IMR-90 (cell line): ENCODE data around the gene FAM83G. TPM values are rescaled to one million over a fixed set of nuclear protein-coding genes. Genes with fewer than 3 reads are reported as not detected.

Experiments used
- ATAC-seq: fragments of 200-7000 bp; cut with Tn5 transposase; 2 replicates; pipeline ENCODE4 v1.9.1; 2020; ENCODE audit warnings: low read depth, mild to moderate bottlenecking, moderate library complexity
- BruUV-seq: library from RNA; stranded (reverse); fragments of 400-500 nt; replicated peaks from 2 replicates; lab custom pipeline; 2021; lab: Mats Ljungman, UMichigan
- CTCF ChIA-PET: fragments of 300-600 bp; formaldehyde crosslinking; extraction: SDS; loops from one replicate; lab custom pipeline; 2021; ENCODE audit warnings: antibody characterized with exemption; lab: Yijun Ruan, JAX
- POLR2A ChIA-PET: fragments of 300-600 bp; sonication (Branson Sonifier 250); formaldehyde crosslinking; loops from one replicate; lab custom pipeline; 2022; ENCODE audit warnings: antibody characterized with exemption; ENCODE audit not compliant: unreplicated experiment; lab: Charles Lee
- DNase-seq: peaks from one replicate; pipeline ENCODE4 v3.0.0; 2013
- H2AFZ ChIP-seq: replicated peaks from 2 replicates; pipeline ENCODE3; 2013; ENCODE audit warnings: low read length, mild to moderate bottlenecking; ENCODE audit not compliant: poor library complexity
- H2AK5ac ChIP-seq: 2 replicates; pipeline ENCODE4 v1.6.1; 2013; ENCODE audit warnings: low read depth, low read length, inconsistent platforms
- H2AK9ac ChIP-seq: replicated peaks from 2 replicates; pipeline ENCODE3; 2013; ENCODE audit warnings: mild to moderate bottlenecking, low read depth, low read length, moderate library complexity; ENCODE audit not compliant: poor library complexity
- H2BK120ac ChIP-seq: 2 replicates; pipeline ENCODE4 v1.6.1; 2013; ENCODE audit warnings: low read depth, low read length, inconsistent platforms
- H2BK15ac ChIP-seq: 3 replicates; pipeline ENCODE4 v1.6.1; 2013; ENCODE audit warnings: low read depth, low read length, inconsistent platforms
- H2BK20ac ChIP-seq: 2 replicates; pipeline ENCODE4 v1.6.1; 2013; ENCODE audit warnings: low read depth, mild to moderate bottlenecking, inconsistent platforms, low read length, moderate library complexity
- H2BK5ac ChIP-seq: 2 replicates; pipeline ENCODE4 v1.6.1; 2013; ENCODE audit warnings: mild to moderate bottlenecking, low read depth, low read length, inconsistent platforms; ENCODE audit not compliant: poor library complexity, severe bottlenecking
- H3K14ac ChIP-seq: replicated peaks from 2 replicates; pipeline ENCODE4 v1.6.1; 2013; ENCODE audit warnings: low read depth, low read length, inconsistent platforms
- H3K18ac ChIP-seq: 2 replicates; pipeline ENCODE4 v1.6.1; 2013; ENCODE audit warnings: low read depth, low read length, control low read depth
- H3K23ac ChIP-seq: 2 replicates; pipeline ENCODE4 v1.6.1; 2013; ENCODE audit warnings: low read depth, low read length, inconsistent platforms
- H3K27ac ChIP-seq: 2 replicates; pipeline ENCODE4 v1.5.1; 2013; ENCODE audit warnings: mild to moderate bottlenecking, control low read depth, low read length; ENCODE audit not compliant: insufficient read depth
- H3K27me3 ChIP-seq: 2 replicates; pipeline ENCODE4 v1.6.1; 2013; ENCODE audit warnings: low read length; ENCODE audit not compliant: control insufficient read depth, insufficient read depth
- H3K36me3 ChIP-seq: 2 replicates; pipeline ENCODE4 v1.6.1; 2013; ENCODE audit warnings: low read length, mixed read lengths; ENCODE audit not compliant: control insufficient read depth, insufficient read depth
- H3K4ac ChIP-seq: 2 replicates; pipeline ENCODE4 v1.6.1; 2013; ENCODE audit warnings: low read depth, low read length, inconsistent platforms
- H3K4me1 ChIP-seq: 2 replicates; pipeline ENCODE4 v1.6.1; 2013; ENCODE audit warnings: low read length, mixed read lengths; ENCODE audit not compliant: control insufficient read depth, insufficient read depth
- H3K4me2 ChIP-seq: 2 replicates; pipeline ENCODE4 v1.6.1; 2013; ENCODE audit warnings: low read depth, mild to moderate bottlenecking, control low read depth, low read length, moderate library complexity
- H3K4me3 ChIP-seq: 2 replicates; pipeline ENCODE4 v1.5.1; 2013; ENCODE audit warnings: low read depth, mild to moderate bottlenecking, control low read depth, low read length, moderate library complexity; ENCODE audit not compliant: insufficient read depth
- H3K56ac ChIP-seq: 2 replicates; pipeline ENCODE4 v1.6.1; 2013; ENCODE audit warnings: low read length, inconsistent platforms; ENCODE audit not compliant: insufficient read depth; ENCODE audit errors: extremely low read depth
- H3K79me1 ChIP-seq, 2 experiments: 2 replicates each; pipeline ENCODE4 v1.6.1; 2013; ENCODE audit warnings: low read length in 2 of 2, inconsistent platforms in 1 of 2, low read depth in 1 of 2
- H3K9ac ChIP-seq: 2 replicates; pipeline ENCODE4 v1.6.1; 2013; ENCODE audit warnings: low read depth, low read length, control low read depth
- H3K9me1 ChIP-seq: 2 replicates; pipeline ENCODE4 v1.6.1; 2013; ENCODE audit warnings: low read length, inconsistent platforms; ENCODE audit not compliant: insufficient read depth
- H3K9me3 ChIP-seq: 2 replicates; pipeline ENCODE4 v1.6.1; 2013; ENCODE audit warnings: low read length; ENCODE audit not compliant: control insufficient read depth, insufficient read depth
- H4K20me1 ChIP-seq: 2 replicates; pipeline ENCODE4 v1.6.1; 2013; ENCODE audit warnings: low read length, inconsistent platforms; ENCODE audit not compliant: insufficient read depth
- H4K5ac ChIP-seq: 2 replicates; pipeline ENCODE4 v1.6.1; 2013; ENCODE audit warnings: mild to moderate bottlenecking, low read depth, low read length, control low read depth
- H4K8ac ChIP-seq, 2 experiments: 2 replicates each; pipeline ENCODE4 v1.6.1; 2013; ENCODE audit warnings: low read depth in 2 of 2, low read length in 2 of 2, control low read depth in 1 of 2, inconsistent platforms in 1 of 2
- H4K91ac ChIP-seq: 2 replicates; pipeline ENCODE4 v1.6.1; 2013; ENCODE audit warnings: low read depth, low read length, inconsistent platforms; ENCODE audit not compliant: insufficient read depth
- BHLHE40 ChIP-seq: fragments of 150-350 bp; IDR thresholded peaks from 2 replicates; pipeline ENCODE4 v1.6.1; 2016; ENCODE audit warnings: mild to moderate bottlenecking, low read depth, low read length
- CEBPB ChIP-seq: IDR thresholded peaks from 2 replicates; pipeline ENCODE4 v1.6.1; 2012; ENCODE audit warnings: low read depth, low read length, improper control_type of control experiment
- CHD1 ChIP-seq: IDR thresholded peaks from 2 replicates; pipeline ENCODE4 v1.6.1; 2012; ENCODE audit warnings: low read depth, low read length, improper control_type of control experiment
- CTCF ChIP-seq: conservative IDR thresholded peaks from 2 replicates; pipeline ENCODE4 v1.5.1; 2012; ENCODE audit warnings: mild to moderate bottlenecking, low read depth, low read length, improper control_type of control experiment
- ELK1 ChIP-seq: fragments of 150-350 bp; IDR thresholded peaks from 2 replicates; pipeline ENCODE4 v1.6.1; 2016; ENCODE audit warnings: low read depth, mild to moderate bottlenecking, low read length, moderate library complexity, borderline replicate concordance
- FOS ChIP-seq: fragments of 150-350 bp; IDR thresholded peaks from 2 replicates; pipeline ENCODE4 v1.6.1; 2016; ENCODE audit warnings: low read depth, low read length
- MAFK ChIP-seq: IDR thresholded peaks from 2 replicates; pipeline ENCODE4 v1.6.1; 2012; ENCODE audit warnings: low read depth, low read length, improper control_type of control experiment
- MAZ ChIP-seq: IDR thresholded peaks from 2 replicates; pipeline ENCODE4 v1.6.1; 2012; ENCODE audit warnings: low read depth, mild to moderate bottlenecking, low read length, improper control_type of control experiment, moderate library complexity, borderline replicate concordance
- MXI1 ChIP-seq: IDR thresholded peaks from 2 replicates; pipeline ENCODE4 v1.6.1; 2012; ENCODE audit warnings: low read depth, mild to moderate bottlenecking, low read length, moderate library complexity, borderline replicate concordance
- NFE2L2 ChIP-seq: fragments of 150-350 bp; IDR thresholded peaks from 2 replicates; pipeline ENCODE4 v1.6.1; 2016; ENCODE audit warnings: low read depth, mild to moderate bottlenecking, low read length
- POLR2A ChIP-seq: IDR thresholded peaks from 2 replicates; pipeline ENCODE4 v1.6.1; 2012; ENCODE audit warnings: mild to moderate bottlenecking, low read depth, low read length
- RAD21 ChIP-seq: IDR thresholded peaks from 2 replicates; pipeline ENCODE4 v1.6.1; 2012; ENCODE audit warnings: low read length, improper control_type of control experiment
- RCOR1 ChIP-seq: IDR thresholded peaks from 2 replicates; pipeline ENCODE4 v1.6.1; 2012; ENCODE audit warnings: mild to moderate bottlenecking, low read length, improper control_type of control experiment; ENCODE audit not compliant: insufficient replicate concordance
- RFX5 ChIP-seq: IDR thresholded peaks from 2 replicates; pipeline ENCODE4 v1.8.0; 2012; ENCODE audit warnings: low read depth, mild to moderate bottlenecking, low read length, moderate library complexity
- SMC3 ChIP-seq: fragments of 150-350 bp; IDR thresholded peaks from 2 replicates; pipeline ENCODE4 v1.6.1; 2016; ENCODE audit warnings: low read depth, mild to moderate bottlenecking, antibody characterized with exemption, low read length, moderate library complexity
- WGBS, 2 experiments: methylation state at CpG; one replicate each; pipeline versions ENCODE4 v1.1.5 to v1.1.7; 2013; ENCODE audit warnings: missing lambda C conversion rate in 2 of 2; ENCODE audit not compliant: insufficient read length in 1 of 2; ENCODE audit errors: extremely low coverage in 2 of 2; 5-methylcytosine and 5-hydroxymethylcytosine counted together
- dilution Hi-C: fragments of 300-500 bp; cut with HindIII; formaldehyde crosslinking; loops from one replicate; pipeline ENCODE4 v1.14.3; 2018; ENCODE audit warnings: low sequenced_read_pairs; ENCODE audit not compliant: unreplicated experiment
- in situ Hi-C: fragments of 300-500 bp; cut with MboI; formaldehyde crosslinking; loops from 3 replicates; pipeline ENCODE4 v1.14.3; 2019; ENCODE audit warnings: low sequenced_read_pairs, inconsistent platforms, mixed read lengths
- intact Hi-C: fragments of 100-400 bp; cut with micrococcal nuclease; formaldehyde crosslinking; loops from 2 replicates; pipeline ENCODE4 v1.10.0; 2022
- polyA plus RNA-seq, 3 experiments: library from polyadenylated mRNA; depleted of rRNA; stranded (reverse); fragments of >200 nt; gene quantifications; 2 replicates each; pipeline ENCODE4 v1.2.3, GENCODE V29; 2012; ENCODE audit warnings: low replicate concordance in 1 of 3
- total RNA-seq: library from RNA; depleted of rRNA; stranded (reverse); fragments of >200 nt; gene quantifications from 2 replicates; pipeline ENCODE4 v1.2.3, GENCODE V29; 2012
- TF ChIP-seq, protein P1 (sequence below): fragments of 150-350 bp; IDR thresholded peaks from 2 replicates; pipeline ENCODE4 v1.6.1; 2017; ENCODE audit warnings: mild to moderate bottlenecking, antibody characterized with exemption, low read length, low read depth

The FAM83G gene
- total and polyA plus RNA-seq, 2 of the 4 experiments (the other 2 are of a cell fraction) = 9.5 to 12.6 TPM

DNA sequence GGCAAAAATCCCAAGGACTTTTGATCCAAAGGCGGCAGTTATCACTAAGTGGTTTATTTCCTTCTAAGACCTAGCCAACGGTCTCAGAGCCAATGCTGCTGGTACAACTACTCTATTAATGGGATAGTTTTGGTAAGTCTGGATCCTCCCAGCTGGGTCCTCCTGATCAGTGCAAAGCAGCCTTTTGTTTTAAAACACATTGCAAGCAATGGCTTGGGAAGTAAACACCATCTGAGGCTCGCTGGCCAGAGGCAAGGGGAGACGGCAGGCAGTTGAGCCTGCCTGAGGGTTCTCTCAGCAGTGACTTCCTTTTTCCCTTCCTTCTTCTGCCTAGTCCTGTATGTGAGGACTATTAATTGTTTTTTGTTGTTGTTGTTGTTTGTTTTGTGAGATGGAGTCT lies 54.2 kb downstream of the FAM83G start:
- H3K9me1 ChIP-seq = no peaks in the 10 kb centered on the region
- no peaks in the 10 kb centered on the region for H4K20me1 ChIP-seq
- H2AFZ ChIP-seq = no peak overlapping the region
- H2AK5ac ChIP-seq = no peak overlapping the region
- H2AK9ac ChIP-seq = no peak overlapping the region
- H3K79me1 ChIP-seq = no peaks in the 10 kb centered on the region
- no peak for TF ChIP-seq FOS
- no peak for TF ChIP-seq RCOR1
- TF ChIP-seq MAZ = no peak
- TF ChIP-seq NFE2L2 = no peak
- TF ChIP-seq CTCF = no peak
- TF ChIP-seq RAD21 = no peak
- TF ChIP-seq RFX5 = no peak
- no peak for TF ChIP-seq CHD1
- no peak for TF ChIP-seq CEBPB
- no peak for TF ChIP-seq ELK1
- no peak for TF ChIP-seq MAFK
- TF ChIP-seq SMC3 = no peak
- TF ChIP-seq MXI1 = no peak
- TF ChIP-seq BHLHE40 = no peak
- TF ChIP-seq, protein P1, sequence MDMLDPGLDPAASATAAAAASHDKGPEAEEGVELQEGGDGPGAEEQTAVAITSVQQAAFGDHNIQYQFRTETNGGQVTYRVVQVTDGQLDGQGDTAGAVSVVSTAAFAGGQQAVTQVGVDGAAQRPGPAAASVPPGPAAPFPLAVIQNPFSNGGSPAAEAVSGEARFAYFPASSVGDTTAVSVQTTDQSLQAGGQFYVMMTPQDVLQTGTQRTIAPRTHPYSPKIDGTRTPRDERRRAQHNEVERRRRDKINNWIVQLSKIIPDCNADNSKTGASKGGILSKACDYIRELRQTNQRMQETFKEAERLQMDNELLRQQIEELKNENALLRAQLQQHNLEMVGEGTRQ = no peak
- no peak for TF ChIP-seq POLR2A
- no peak overlapping the region for H3K4ac ChIP-seq
- H3K36me3 ChIP-seq = no peaks in the 10 kb centered on the region
- no TSS peak for BruUV-seq
- DNase-seq = no peak
- H4K8ac ChIP-seq = no peak overlapping the region
- H3K27me3 ChIP-seq = peaks cover 42% of the 10 kb centered on the region
- dilution Hi-C loops (no loop called here), in situ Hi-C loops (no loop called here), intact Hi-C loops (no loop called here)
- CTCF ChIA-PET = no interaction called here
- no peak overlapping the region for H3K4me2 ChIP-seq
- no peak overlapping the region for H2BK20ac ChIP-seq
- no CpG with 5 or more reads among the region's 4 CpGs for WGBS, 2 experiments
- H3K18ac ChIP-seq = no peak overlapping the region
- no peak for ATAC-seq
- H3K4me3 ChIP-seq = no peak overlapping the region
- no peak overlapping the region for H3K27ac ChIP-seq
- H2BK5ac ChIP-seq = no peak overlapping the region
- H3K9ac ChIP-seq = no peak overlapping the region
- peaks cover 5% of the 10 kb centered on the region; the same call in 1 of the 2 replicates for H3K4me1 ChIP-seq
- no peak overlapping the region for H4K5ac ChIP-seq
- H4K91ac ChIP-seq = no peak overlapping the region
- no peak overlapping the region for H2BK15ac ChIP-seq
- H3K23ac ChIP-seq = no peak overlapping the region
- H2BK120ac ChIP-seq = no peak overlapping the region
- H3K9me3 ChIP-seq = no peaks in the 10 kb centered on the region
- POLR2A ChIA-PET = no interaction called here
- H3K14ac ChIP-seq = no peak overlapping the region
- H3K56ac ChIP-seq = no peak overlapping the region
